ENCODE measurements around the gene SMTN. TPM values are rescaled to one million over a fixed set of nuclear protein-coding genes. Genes with fewer than 3 reads are reported as not detected.

The SMTN gene
- total RNA-seq, 1 donor from 2014 or later: 138 TPM

DNA sequence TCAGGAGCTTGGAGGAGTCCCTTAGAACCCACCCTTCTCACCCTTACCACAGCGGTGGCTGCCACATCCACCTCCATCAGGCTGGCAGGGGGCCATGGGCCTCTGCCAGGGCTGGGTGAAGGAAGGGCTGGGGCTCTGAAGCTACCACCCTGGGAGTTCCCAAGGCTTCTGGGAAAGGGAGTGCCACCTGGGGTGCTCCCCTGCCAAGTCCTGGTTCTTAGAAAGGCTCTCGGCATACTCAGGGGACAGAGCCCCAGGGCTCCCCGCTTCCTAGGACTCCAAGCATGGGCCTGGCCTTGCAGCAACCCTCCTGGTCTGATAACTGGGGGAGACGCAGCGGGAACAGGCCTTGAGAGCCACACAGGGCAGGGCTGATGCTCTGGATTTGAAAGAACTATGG lies 59.6 kb downstream of the SMTN start:
- no peak for TF ChIP-seq CTCF (conservative IDR thresholded peaks at IDR 0.05; ENCODE audit: low read depth, low read length)
- DNase-seq (ENCODE audit: low read depth): no peak
- no peak overlapping the region for H3K4me3 ChIP-seq (ENCODE audit: low read depth, low read length)

- H3K4me3 ChIP-seq (ENCODE audit: low read depth, low read length): no peak overlapping the region
- no peak for TF ChIP-seq CTCF (conservative IDR thresholded peaks at IDR 0.05; ENCODE audit: low read depth, low read length)
- no peak for DNase-seq (ENCODE audit: low read depth)
Measured at GRCh38 chr22:31141551-31141950, 60.4 kb downstream of the SMTN start.

GRCh38 chr22:31142285-31142684 lies 61.2 kb downstream of the SMTN start:
- no peak for DNase-seq (ENCODE audit: low read depth)
- no peak for TF ChIP-seq CTCF (conservative IDR thresholded peaks at IDR 0.05; ENCODE audit: low read depth, low read length)
- H3K4me3 ChIP-seq (ENCODE audit: low read depth, low read length): no peak overlapping the region

- no peak for TF ChIP-seq CTCF (conservative IDR thresholded peaks at IDR 0.05; ENCODE audit: low read depth, low read length)
- no peak for DNase-seq (ENCODE audit: low read depth)
Measured at GRCh38 chr22:31143038-31143437, 61.9 kb downstream of the SMTN start.

GRCh38 chr22:31143537-31143936 lies 62.4 kb downstream of the SMTN start:
- DNase-seq (ENCODE audit: low read depth): no peak
- TF ChIP-seq CTCF (conservative IDR thresholded peaks at IDR 0.05; ENCODE audit: low read depth, low read length): no peak
- H3K4me3 ChIP-seq (ENCODE audit: low read depth, low read length): no peak overlapping the region

More at GRCh38 chr22:31143038-31143437, 61.9 kb downstream of the SMTN start:
- no peak overlapping the region for H3K4me3 ChIP-seq (ENCODE audit: low read depth, low read length)

GRCh38 chr22:31144223-31144622 lies 63.1 kb downstream of the SMTN start:
- TF ChIP-seq CTCF (conservative IDR thresholded peaks at IDR 0.05; ENCODE audit: low read depth, low read length): no peak
- no peak for DNase-seq (ENCODE audit: low read depth)
- H3K4me3 ChIP-seq (ENCODE audit: low read depth, low read length): no peak overlapping the region

- no peak overlapping the region for H3K4me3 ChIP-seq (ENCODE audit: low read depth, low read length)
- TF ChIP-seq CTCF (conservative IDR thresholded peaks at IDR 0.05; ENCODE audit: low read depth, low read length): no peak
- DNase-seq (ENCODE audit: low read depth): no peak
Measured at GRCh38 chr22:31148488-31148887, 67.4 kb downstream of the SMTN start.

All from epithelial cell of proximal tubule (primary cell).